Mammary epithelial cell (primary cell): Measurements from ENCODE around the gene STK11.

Source experiments
- CTCF ChIP-seq, 2 donors: IDR thresholded peaks in 1 of 2; conservative IDR thresholded peaks in 1 of 2; 2 replicates each; pipeline ENCODE4 v1.5.1; 2011 to 2012; ENCODE audit warnings: inconsistent platforms in 2 of 2, low read length in 2 of 2, mild to moderate bottlenecking in 2 of 2, control low read depth in 1 of 2, low read depth in 1 of 2; ENCODE audit not compliant: insufficient read depth in 1 of 2; ENCODE audit errors: extremely low read depth in 1 of 2
- EZH2 ChIP-seq: IDR thresholded peaks from 2 replicates; pipeline ENCODE4 v1.6.1; 2012; ENCODE audit warnings: low read length, inconsistent platforms, borderline replicate concordance

GRCh38 chr19:1271528-1272422 lies 66.2 kb downstream of the STK11 start:
- TF ChIP-seq EZH2, result no peak
- no peak for TF ChIP-seq CTCF (conservative IDR thresholded peaks at IDR 0.05 in 1 of 2, IDR thresholded peaks at IDR 0.05 in 1 of 2; ENCODE audit: extremely low read depth in 1 of 2, insufficient read depth in 1 of 2, low read depth in 1 of 2, low read length in 2 of 2)
